Measurements from ENCODE around the gene TEKT5.

TEKT5 gene

GRCh38 chr16:10610499-10611184, 84.1 kb downstream of the TEKT5 start:
- DNase-seq (ENCODE audit: extremely low read depth, low read depth): no peak
- no peak overlapping the region for H3K4me3 ChIP-seq (replicated peaks; ENCODE audit: low read depth, low read length)
- TF ChIP-seq, protein P1, sequence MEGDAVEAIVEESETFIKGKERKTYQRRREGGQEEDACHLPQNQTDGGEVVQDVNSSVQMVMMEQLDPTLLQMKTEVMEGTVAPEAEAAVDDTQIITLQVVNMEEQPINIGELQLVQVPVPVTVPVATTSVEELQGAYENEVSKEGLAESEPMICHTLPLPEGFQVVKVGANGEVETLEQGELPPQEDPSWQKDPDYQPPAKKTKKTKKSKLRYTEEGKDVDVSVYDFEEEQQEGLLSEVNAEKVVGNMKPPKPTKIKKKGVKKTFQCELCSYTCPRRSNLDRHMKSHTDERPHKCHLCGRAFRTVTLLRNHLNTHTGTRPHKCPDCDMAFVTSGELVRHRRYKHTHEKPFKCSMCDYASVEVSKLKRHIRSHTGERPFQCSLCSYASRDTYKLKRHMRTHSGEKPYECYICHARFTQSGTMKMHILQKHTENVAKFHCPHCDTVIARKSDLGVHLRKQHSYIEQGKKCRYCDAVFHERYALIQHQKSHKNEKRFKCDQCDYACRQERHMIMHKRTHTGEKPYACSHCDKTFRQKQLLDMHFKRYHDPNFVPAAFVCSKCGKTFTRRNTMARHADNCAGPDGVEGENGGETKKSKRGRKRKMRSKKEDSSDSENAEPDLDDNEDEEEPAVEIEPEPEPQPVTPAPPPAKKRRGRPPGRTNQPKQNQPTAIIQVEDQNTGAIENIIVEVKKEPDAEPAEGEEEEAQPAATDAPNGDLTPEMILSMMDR (IDR thresholded peaks at IDR 0.05; ENCODE audit: low read depth, low read length, missing control alignments): no peak

GRCh38 chr16:10609402-10609774, 85.3 kb downstream of the TEKT5 start:
- TF ChIP-seq, protein P1 (IDR thresholded peaks at IDR 0.05; ENCODE audit: low read depth, low read length, missing control alignments): no peak
- peak; percentile 22 for DNase-seq (ENCODE audit: extremely low read depth, low read depth)
- no peak overlapping the region for H3K4me3 ChIP-seq (replicated peaks; ENCODE audit: low read depth, low read length)

DNA sequence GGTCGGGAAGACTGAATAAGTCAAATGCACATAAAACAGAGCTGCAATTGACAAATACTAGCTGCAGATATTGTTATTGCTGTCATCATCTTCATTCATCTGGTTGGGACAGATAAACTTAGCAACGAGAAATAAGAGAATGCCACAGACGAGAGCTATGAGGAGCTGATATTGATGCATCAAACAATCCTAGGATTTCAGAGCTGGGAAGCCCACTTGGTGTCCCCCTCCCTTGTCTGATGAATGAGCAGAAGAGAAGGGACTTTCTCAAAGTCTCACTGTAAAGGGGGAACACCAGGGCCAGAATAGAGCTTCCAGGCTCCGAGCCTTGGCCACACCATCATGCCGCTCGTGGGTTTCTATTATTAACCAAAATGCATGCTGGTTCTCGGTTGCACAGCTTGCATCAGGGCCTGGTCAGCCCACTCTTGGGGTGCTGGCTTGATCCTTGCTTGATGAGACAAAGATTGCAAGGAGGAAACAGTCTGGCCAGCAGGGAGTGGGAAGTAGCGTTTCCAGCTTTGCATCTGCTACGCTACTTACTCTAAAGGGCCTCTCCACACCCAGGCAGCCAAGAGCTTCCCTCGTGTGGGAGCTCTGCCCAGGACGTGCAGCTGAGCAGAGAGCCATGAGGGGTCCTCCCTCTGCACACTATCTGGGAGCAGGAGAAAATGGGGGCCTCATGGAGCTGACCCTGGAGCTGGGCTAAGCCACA, 85.9 kb downstream of the TEKT5 start:
- no peak for DNase-seq (ENCODE audit: extremely low read depth, low read depth)
- TF ChIP-seq, protein P1 (IDR thresholded peaks at IDR 0.05; ENCODE audit: low read depth, low read length, missing control alignments): no peak
- no peak overlapping the region for H3K4me3 ChIP-seq (replicated peaks; ENCODE audit: low read depth, low read length)

DNA sequence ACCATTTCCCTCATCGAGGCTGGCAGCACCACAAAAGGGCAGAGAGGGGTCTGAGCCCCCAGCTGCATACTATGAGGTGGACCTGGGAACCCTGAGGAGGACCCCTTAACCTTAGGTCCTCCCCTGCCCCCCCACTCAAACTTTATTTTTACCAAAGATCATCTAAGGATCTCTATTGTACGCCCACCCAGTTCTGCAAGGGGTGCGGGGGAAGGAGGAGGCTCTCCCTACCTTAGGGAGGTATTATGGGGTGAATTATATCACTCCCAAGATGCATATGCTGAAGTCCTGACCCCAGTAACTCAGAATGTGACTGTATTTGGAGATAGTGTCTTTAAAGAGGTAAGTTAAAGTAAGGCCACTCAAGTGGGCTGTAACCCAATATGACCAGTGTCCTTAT, 87.6 kb downstream of the TEKT5 start:
- no peak overlapping the region for H3K4me3 ChIP-seq (replicated peaks; ENCODE audit: low read depth, low read length)
- DNase-seq (ENCODE audit: extremely low read depth, low read depth): no peak
- TF ChIP-seq, protein P1 (IDR thresholded peaks at IDR 0.05; ENCODE audit: low read depth, low read length, missing control alignments): no peak

- no peak overlapping the region for H3K4me3 ChIP-seq (replicated peaks; ENCODE audit: low read depth, low read length)
- TF ChIP-seq, protein P1 (IDR thresholded peaks at IDR 0.05; ENCODE audit: low read depth, low read length, missing control alignments): no peak
- no peak for DNase-seq (ENCODE audit: extremely low read depth, low read depth)
These were observed 88.1 kb downstream of the TEKT5 start for GRCh38 chr16:10606607-10607006.

DNA sequence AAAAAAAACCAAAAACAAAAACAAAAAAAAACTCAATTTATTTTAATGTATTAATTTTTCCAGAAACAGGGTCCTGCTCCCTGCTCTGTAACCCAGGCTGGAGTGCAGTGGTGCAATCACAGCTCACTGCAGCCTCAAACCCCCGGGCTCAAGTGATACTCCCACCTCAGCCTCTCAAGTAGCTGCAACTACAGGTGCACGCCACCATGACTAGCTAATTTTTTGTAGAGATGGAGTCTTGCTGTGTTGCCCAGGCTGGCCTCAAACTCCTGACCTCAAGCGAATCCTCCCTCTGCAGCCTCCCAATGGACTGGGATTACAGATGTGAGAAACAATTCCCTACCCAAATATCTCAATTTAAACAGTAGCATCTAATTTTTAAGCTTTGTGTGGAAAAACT, 89.1 kb downstream of the TEKT5 start:
- DNase-seq (ENCODE audit: extremely low read depth, low read depth): no peak
- TF ChIP-seq, protein P1 (IDR thresholded peaks at IDR 0.05; ENCODE audit: low read depth, low read length, missing control alignments): no peak
- no peak overlapping the region for H3K4me3 ChIP-seq (replicated peaks; ENCODE audit: low read depth, low read length)
